B cell (primary cell): Measurements from ENCODE around the gene TPK1.

Experiments
- EZH2 ChIP-seq: IDR thresholded peaks from 2 replicates; pipeline ENCODE4 v1.6.1; 2012; ENCODE audit warnings: borderline replicate concordance, low read depth, mild to moderate bottlenecking, moderate library complexity, low read length; ENCODE audit not compliant: insufficient read depth, poor library complexity, severe bottlenecking
- TF ChIP-seq, protein P1 (sequence below): fragments of 200-600 bp; IDR thresholded peaks from one replicate; pipeline ENCODE4 v1.8.0; 2022; ENCODE audit warnings: antibody characterized with exemption, mild to moderate bottlenecking

DNA sequence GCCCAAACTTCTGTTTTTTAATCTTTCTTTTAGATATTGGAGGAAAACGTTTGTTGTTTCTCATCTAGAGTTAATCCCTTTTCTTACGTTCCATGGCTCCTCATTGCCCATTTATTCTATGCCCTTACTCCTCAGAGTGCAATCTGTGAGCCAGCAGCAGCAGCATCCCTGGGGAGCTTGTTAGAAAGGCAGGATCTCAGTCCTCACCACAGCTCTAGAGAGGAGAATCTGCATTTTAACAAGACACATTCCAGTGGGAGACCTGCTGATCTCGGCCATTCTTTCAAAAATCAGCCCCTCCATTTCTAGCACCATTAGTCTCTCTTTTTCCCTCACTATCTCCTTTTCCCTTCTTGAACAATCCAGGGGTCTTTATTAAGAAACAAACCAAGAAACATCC, 348.0 kb downstream of the TPK1 start:
- TF ChIP-seq, protein P1, sequence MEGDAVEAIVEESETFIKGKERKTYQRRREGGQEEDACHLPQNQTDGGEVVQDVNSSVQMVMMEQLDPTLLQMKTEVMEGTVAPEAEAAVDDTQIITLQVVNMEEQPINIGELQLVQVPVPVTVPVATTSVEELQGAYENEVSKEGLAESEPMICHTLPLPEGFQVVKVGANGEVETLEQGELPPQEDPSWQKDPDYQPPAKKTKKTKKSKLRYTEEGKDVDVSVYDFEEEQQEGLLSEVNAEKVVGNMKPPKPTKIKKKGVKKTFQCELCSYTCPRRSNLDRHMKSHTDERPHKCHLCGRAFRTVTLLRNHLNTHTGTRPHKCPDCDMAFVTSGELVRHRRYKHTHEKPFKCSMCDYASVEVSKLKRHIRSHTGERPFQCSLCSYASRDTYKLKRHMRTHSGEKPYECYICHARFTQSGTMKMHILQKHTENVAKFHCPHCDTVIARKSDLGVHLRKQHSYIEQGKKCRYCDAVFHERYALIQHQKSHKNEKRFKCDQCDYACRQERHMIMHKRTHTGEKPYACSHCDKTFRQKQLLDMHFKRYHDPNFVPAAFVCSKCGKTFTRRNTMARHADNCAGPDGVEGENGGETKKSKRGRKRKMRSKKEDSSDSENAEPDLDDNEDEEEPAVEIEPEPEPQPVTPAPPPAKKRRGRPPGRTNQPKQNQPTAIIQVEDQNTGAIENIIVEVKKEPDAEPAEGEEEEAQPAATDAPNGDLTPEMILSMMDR: no peak
- TF ChIP-seq EZH2: no peak
